HG03064 (cell line): ENCODE results near the gene FBXW4.

Experiments used
- ATAC-seq: cut with Tn5 transposase; IDR thresholded peaks from one replicate; pipeline ENCODE4 v1.9.1; 2021; ENCODE audit warnings: low read depth; ENCODE audit not compliant: unreplicated experiment

FBXW4 gene, protein sequence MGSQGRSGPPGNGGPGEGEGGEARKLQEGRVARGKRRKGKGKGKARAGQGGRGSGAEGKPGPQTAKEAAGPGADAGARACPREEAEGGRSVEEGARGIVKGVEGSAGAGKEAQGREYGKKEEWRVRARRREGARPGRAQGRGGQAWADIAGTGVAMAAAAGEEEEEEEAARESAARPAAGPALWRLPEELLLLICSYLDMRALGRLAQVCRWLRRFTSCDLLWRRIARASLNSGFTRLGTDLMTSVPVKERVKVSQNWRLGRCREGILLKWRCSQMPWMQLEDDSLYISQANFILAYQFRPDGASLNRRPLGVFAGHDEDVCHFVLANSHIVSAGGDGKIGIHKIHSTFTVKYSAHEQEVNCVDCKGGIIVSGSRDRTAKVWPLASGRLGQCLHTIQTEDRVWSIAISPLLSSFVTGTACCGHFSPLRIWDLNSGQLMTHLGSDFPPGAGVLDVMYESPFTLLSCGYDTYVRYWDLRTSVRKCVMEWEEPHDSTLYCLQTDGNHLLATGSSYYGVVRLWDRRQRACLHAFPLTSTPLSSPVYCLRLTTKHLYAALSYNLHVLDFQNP

DNA sequence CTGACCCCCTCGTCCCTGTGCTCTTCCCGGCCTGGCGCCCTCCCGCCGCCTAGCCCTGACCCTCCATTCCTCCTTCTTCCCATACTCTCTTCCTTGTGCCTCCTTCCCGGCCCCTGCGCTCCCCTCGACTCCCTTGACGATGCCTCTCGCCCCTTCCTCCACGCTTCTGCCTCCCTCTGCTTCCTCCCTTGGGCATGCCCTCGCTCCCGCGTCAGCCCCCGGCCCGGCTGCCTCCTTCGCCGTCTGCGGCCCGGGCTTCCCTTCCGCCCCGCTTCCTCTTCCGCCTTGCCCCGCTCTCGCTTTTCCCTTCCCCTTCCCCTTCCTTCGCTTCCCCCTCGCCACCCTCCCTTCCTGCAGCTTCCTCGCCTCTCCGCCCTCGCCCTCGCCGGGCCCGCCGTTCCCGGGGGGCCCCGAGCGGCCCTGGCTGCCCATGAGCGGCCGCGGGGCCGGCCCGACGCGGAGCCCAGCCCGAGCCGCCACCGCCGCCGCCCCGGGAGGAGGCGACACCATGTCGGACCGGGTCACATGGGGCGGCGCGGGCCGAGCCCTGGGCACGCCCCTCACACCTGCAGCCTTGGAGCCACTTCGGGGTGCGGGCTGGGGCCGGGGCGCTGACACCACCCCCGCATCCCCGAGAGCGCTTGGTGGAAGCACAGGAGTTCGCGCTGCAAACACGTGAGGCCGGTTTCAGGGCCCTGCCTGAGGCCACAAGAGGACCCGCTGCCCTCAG, at the start of gene FBXW4:
Gene FBXW4 (minus strand): TSS at position 497 of the 730 bp plus-strand sequence. CDS start 65 bp downstream, at position 432.
- peak; percentile 61 for ATAC-seq

DNA sequence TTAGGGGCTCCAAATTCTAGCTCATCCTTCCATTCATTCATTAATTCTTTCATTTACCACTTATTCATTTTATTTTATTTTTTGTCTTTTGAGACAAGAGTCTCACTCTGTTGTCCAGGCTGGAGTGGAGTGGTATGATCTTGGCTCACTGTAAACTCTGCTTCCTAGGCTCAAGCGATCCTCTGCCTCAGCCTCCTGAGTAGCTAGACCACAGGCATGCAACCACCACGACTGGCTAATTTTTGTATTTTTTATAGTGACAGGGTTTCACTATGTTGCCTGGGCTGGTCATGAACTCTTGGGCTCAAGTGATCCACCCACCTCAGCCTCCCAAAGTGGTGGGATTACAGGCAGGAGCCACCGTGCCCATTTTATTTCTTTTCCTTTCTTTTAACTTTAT, 49.3 kb upstream of the FBXW4 start:
- ATAC-seq: no peak

DNA sequence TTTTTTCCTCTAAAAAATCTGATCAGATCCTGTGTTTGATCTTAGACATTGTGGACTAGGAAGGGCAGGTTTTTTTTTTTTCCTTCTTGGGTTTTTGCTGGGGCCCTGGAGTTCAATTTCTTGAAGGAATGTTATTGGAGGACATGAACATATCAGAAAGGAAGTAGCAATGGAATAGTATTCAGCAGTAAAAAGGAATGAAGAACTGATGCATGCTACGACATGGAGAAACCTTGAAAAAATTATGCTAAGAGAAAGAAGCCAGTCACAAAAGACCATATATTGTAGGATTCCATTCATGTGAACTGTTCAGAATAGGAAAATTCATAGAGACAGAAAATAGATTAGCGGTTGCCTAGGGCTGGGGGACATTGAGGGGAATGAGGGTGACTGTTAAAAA, 47.0 kb upstream of the FBXW4 start:
- no peak for ATAC-seq

DNA sequence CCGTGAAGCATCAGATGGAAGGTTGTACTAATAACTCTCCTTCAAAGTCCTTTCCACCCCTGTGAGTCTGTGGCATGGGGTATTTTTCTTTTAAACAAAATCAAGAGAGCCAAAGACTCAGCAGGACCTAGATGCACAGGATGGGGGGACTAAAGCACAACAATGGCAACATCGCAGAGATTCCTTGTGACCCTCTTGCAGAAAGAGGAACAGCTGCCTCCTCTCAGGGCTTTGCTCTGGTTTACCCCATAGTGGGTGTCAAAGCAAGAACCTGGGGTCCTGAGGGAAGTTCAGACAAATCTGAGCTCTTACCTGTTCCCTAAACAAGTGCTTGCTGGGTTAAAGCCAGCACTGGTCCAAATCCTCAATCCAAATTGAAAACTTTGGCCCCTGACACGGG, 41.7 kb upstream of the FBXW4 start:
- ATAC-seq: no peak

DNA sequence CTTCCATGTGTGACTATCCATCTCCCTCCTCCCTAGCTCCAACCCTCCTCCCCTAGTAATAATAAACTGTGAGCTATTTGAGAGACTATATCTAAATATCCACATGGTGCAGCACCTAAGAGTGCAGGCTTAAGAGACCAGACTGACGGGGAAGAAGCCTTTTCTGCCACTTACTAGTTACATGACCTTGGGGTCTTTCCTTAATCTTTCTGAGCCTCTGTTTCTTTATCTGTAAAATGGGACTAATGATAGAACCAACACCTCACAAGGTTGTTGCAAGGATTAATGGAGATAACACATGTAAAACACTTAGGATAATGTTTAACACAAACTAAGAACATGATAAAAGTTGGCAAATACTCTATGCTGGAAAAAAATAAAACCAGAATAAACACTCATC, 37.1 kb upstream of the FBXW4 start:
- ATAC-seq: no peak

DNA sequence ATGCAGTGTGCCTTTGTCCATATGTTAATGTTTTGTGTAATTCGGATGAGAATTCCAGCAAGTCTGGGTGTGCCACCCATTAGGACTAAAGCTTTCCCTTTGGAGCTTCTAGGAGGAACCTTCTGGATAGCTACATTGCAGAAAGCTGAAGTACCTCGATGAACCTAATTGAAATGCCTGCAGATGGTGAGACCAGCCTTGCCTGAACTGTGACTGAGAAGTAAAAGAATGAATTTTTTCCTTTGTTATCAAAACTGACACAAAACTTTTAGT, 31.1 kb upstream of the FBXW4 start:
- ATAC-seq: no peak

DNA sequence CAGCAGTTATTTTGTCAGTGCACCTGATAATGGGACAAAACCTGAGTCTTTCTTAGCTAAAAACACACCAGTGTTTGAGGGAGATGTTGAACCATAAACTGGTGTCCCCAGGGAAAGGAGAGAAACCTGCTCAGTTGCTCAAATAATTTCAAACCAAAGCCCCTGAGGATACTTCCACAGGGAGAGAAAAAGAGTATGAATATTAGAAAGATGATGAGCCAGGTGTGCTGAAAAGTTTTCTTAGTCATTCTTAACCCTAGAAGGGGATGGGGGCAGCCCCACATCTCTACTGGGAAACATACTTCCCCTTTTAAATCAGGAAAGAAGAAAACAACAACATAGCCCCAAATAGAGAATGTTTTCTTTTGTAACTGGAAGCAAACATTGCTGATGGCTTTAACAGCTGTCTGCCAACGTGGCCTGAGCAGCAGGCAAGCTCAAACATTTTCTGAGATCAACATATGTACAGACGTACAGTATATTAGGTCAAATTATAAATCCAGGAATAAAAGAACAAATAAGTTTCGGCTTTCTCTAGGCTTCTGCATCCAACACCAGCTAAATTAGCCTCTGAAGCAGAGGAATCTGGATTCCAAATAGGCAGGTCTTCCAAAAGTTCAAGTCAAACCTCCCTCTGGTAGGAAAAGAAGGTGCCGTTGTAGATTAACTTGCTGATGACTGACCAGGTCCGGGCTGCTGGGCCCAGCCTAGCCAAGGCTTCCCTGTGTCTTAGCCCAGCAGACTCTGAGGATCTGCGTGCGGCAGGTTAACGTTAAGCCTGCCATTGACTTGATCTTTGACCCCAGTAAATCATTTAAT, 30.5 kb upstream of the FBXW4 start:
- ATAC-seq: no peak

DNA sequence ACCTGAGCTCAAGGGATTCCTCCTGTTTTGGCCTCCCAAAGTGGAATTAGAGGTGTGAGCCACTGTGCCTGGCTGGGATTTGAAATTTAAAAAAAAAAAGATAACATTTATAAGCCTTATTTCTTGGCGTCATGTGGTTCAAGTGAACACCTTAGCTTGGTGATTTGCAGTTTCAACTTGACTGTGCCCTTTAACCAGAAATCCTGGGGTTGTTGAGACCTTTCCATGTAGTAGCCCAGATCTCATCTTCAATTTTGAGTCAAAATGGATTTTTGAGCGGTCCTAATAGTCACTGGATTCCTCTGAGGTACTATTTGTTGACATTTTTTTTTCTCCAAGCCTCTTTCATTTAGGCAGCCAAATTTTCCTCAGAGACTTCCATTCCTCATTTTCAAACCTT, 29.5 kb upstream of the FBXW4 start:
- no peak for ATAC-seq

DNA sequence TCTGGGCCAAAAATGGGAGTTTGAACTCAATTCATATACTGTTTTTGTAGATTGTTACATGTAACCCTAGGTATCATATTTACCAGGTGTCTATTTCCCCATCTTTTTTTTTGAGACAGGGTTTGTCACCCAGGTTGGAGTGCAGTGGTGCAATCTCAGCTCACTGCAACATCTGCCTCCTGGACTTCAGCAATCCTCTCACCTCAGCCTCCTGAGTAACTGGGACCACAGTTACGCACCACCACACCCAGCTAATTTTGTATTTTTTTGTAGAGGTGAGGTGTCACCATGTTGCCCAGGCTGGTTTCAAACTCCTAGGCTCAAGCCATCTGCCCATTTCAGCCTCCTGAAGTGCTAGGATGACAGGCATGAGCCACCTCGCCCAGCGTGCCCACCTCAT, 28.2 kb upstream of the FBXW4 start:
- ATAC-seq: no peak

DNA sequence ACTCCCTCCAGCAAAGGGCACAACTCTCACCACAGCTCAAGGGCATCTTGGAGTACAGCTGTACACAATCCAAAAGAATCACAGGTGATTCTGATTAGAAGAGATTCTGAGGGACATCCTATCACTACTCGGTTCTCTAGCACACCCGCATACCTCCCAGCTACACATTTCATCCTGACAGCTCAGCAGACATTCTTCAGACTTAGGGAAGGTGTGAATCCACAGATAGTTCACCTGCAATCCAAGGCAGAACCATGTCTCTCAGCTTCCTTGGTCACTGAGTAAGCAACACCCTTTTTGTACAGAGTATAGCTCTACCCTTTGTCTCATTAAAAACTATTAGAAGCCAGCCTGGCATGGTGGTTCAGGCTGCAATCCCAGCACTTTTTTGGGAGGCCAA, 26.8 kb upstream of the FBXW4 start:
- ATAC-seq: no peak

DNA sequence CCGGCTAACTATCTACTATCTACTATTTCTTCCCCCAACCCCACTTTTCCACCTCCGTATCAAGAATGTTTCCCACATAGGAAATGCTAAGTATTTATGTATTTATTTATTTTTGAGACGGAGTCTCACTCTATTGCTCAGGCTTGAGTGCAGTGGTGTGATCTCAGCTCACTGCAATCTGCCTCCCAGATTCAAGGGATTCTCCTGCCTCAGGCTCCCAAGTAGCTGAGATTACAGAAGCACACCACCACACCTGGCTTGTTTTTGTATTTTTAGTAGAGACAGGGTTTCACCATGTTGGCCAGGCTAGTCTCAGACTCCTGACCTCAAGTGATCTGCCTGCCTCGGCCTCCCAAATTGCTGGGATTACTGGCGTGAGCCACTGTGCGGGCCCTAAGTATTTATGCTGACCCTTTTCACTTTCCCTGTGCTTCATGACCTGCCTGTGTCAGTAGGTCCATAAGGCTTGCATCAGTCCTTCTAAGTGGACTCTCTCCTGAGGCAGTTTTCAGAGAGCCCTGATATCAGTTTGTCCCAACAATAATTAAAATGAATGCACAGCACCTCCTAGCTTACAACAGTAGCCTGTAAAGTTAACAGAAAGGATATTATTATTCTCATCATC, 25.7 kb upstream of the FBXW4 start:
- no peak for ATAC-seq

DNA sequence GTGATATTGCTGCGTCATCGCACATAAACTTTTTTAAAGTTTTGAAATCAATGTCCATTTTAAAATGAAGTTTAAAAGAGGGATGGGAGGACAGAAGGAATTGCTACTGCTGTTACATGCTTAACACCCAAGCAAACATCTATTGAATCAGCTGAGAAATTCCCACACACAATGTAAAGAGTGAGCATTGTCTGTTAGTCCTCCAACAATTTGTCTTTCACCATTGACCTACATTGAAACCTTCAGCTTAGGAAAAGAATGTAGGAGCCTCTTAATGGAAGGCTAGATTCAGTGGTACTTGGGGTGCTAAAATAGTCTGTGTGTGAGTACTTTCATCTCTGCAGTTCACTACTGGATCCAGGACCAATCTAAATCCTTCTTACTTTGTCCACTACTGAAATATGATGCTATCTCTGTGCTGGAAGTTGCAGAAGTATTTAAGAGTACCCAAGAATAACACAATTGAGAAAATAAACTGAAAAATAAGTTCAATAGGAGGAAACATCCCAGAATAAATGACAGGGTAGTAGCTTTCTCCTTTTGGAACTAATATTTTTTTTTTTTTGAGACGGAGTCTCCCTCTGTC, 23.8 kb upstream of the FBXW4 start:
- no peak for ATAC-seq

DNA sequence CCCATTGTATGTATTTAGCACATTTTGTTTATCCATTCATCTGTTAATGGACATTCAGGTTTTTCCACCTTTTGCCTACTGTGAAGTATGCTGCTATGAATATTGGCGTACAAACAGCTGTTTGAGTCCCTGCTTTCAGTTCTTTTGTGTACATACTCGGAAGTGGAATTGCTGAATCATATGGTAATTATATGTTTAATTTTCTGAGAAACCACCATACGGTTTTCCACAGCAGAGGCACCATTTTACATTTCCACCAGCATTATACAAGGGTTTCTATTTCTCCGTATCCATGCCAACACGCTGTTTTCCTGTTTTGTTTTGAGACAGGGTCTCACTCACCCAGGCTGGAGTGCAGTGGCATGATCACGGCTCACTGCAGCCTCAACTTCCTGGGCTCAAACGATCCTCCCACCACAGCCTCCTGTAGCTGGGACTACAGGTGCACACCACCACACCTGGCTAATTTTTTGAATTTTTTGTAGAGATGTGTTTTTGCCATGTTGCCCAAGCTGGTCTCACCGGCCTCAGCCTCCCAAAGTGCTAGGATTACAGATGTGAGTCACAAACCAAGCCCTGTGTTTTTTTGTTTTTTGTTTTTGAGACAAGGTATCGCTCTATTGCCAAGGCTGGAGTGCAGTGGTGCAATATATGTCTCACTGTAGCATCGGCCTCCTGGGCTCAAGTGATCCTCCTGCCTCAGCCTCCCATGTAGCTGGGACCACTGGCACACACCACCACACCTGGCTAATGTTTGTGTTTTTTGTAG, 22.1 kb upstream of the FBXW4 start:
- no peak for ATAC-seq

DNA sequence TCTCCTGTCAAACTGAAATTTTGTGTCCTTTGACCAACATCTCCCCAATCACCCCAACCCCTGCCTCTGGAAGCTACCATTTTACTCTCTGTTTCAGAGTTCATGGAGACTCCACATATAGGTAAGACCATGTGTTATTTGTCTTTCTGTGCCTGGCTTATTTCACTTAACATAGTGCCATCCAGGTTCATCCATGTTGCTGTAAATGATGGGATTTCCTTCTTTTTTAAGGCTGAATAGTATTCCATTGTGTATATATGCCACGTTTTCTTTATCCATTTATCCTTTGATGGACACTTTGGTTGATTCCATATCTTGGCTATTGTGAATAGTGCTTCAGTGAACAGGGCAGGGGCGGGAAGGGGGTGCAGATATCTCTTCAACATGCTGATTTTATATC, 18.0 kb upstream of the FBXW4 start:
- ATAC-seq: no peak

DNA sequence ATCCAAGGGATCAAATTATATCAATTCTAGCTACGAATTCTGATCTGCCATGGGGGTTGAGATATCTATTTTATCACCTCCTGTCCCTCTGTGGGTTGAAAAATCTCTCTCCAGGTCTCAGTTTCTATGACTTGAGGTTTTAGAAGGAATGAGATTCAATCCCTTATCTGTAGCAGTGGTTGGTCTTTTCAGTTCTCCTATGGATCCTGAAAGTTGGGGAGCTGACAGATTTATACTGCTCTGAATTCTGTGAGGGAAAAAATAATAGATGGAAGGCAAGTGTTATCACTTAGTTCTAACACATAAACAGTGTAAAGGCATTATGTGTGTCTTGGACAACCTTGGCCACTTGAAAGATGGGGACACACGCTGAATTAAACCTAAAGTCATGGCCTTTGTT, 15.8 kb upstream of the FBXW4 start:
- ATAC-seq: no peak

DNA sequence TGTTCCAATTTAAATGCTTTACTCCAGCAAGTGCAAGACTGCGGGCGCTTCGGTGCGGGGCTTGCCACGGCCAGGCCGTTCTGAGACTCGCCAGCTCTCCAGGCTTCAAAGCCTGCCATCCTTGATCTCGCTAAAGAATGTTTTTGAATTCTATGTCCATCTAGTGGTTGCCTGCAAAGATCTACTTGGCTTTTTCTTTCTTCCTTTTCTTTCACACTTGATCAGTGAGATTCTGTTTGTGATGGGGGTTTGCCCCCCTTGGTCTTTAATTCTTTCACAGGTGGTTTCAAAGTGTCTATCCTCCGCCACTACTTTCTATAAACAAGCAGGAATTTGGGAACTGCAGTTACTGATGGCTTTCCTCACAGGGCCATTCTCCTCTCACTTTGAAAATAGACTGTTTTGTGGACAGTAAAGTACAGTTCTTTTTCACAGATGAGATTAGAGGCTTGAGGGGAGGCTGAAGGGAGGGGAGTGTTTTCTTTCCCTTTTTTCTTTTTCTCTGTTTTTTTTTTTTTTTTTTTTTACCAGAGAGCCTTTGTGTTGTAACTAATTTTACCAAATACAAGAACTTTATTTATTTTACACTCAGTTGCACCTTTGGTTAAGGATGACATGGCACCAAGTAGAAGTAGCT, 15.2 kb upstream of the FBXW4 start:
- no peak for ATAC-seq

DNA sequence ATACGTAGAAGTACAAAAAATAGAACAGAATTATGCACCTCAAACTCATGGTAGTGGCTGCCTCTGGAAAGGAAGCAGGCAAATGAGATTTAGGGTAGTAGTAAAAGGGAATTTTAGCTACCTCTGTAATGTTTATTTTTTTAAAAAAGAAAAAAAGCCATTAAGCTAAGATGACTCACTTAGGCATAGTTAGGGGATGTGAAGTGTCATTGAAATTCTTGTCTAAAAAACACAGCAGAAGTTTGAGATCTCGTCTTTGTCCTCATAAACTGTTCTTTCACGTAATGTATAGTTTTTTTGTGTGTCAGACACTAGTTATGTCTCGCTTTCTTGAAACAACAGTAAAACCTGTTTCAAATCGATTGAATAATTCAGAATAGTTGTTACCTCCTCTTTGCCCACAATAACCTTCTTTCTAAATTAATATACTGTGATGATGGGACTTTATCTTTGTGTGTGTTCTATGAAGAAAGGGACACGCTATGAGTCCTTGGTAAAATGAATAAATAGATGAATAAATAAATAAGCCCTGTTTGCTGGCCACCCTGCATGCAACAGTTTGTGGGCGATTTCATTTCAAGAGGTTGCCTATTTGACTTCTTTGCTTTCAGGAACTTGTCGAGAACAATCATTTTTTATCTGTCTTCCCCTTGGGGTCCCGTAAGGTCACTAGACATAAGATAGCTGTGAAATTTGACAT, 14.5 kb upstream of the FBXW4 start:
- no peak for ATAC-seq

DNA sequence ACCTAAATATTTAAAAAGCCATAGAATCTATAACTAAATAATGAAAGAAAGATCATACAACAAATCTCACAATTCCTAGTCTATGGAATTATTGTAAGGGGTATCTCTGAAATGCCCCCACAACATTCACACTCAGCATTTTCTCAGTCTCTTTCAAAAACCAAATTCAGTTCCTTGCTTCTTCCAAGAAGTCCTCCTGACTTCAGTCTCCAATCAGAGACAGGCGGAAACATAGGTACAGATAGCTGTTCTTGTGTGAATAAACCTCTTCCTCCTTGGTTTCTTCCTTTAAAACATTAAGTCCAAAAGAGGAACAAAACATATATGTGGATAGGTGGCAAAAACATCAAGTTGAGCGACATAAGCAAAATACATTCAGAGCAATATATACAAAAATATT, 13.9 kb upstream of the FBXW4 start:
- no peak for ATAC-seq

DNA sequence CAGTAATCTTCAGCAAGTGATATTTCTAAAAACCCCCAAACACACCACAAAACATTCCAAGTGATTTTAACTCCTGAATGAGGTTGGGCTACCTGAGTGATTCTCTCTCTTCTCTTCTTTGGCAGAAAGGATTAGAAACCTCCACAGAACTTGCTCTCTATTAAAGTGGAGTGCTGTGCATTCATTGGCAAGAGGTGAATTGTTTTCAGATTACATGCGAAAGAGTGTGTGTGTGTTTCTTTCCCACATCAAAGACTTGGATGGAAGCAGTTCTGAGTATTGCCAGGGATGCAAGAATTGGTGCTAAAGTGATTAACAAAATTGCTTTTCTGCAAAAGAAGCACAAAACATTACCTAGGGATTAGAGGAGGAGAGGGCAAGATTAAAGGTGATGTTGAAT, 13.1 kb upstream of the FBXW4 start:
- ATAC-seq: no peak
